HG02885 (cell line): Measurements from ENCODE around the gene SV2B.

Experiments
- ATAC-seq: cut with Tn5 transposase; IDR thresholded peaks from one replicate; pipeline ENCODE4 v1.9.1; 2021; ENCODE audit warnings: mild to moderate bottlenecking; ENCODE audit not compliant: unreplicated experiment, poor library complexity

The SV2B gene

DNA sequence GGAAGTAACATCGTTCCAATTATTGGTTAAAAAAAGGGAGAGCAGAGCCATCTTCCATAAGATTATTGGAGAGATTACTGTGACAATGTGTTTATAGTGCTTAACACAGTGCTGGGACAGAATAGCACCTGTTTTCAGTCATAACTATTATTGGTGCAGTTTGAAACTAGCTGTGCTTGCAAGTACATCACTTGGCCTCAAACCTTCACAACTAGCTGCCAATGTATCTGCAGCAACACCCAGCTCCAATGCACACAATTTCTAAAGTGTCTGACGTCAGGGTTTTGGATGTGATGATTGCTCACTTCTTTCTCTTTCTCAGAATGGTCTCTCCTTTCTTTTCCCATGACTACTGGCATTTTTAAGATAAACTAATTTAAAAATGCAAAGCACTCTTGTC lies 246.2 kb downstream of the SV2B start:
- no peak for ATAC-seq

DNA sequence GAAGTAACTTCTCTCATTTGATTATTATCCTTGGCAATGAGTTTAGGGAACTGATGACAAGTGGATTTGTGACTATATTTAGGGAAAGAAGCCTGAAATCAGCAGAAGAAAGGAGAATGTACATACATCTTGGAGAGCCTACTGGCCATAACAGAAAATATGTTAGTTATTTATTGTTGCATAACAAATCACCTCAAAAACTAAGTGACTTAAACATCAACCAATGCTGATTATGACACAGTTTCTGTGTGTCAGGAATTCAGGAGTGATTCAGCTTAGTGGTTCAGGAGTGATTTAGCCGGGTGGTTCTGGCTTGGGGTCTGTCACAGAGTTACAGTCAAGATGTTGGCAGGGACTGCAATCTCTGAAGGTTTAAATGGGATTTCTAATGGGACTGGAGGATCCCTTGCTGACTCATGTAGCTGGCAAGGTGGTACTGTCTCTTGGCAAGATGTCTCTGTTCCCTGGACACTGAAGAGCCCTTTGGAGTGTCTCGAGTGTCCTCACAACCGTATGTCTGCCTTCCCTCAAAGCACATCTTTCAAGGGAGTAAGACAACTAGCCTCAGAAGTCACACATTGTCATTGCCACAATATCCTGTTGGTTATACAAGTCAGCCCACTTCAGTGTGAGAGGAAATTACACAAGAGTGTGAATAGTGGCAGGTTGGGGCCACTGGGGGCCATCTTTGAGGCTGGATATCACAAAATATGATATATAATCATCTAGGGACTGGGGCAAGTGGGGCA lies 248.9 kb downstream of the SV2B start:
- no peak for ATAC-seq
